Measurements from ENCODE around the gene SLC23A2.
A peak's percentile ranks its signal among the peaks of the same experiment; 100 is the strongest.

Gene SLC23A2

GRCh38 chr20:5001174-5002076 lies at the start of gene SLC23A2:
Gene SLC23A2, minus strand, starts transcription at chr20:5001510. Its CDS starts 68,948 bp downstream, at chr20:4932562.
- no peak for TF ChIP-seq CTCF (IDR thresholded peaks at IDR 0.05; ENCODE audit: control extremely low read depth, extremely low read depth, low read depth, missing control alignments)
- POLR2A ChIA-PET: no interaction called here
- DNase-seq (ENCODE audit: extremely low spot score): peak; percentile 78
- CTCF ChIA-PET: interaction anchor here (1.3 kb wide), 1 partner anchor 55 kb away, joined by 3 read pairs; no protein-coding TSS in a partner anchor

DNA sequence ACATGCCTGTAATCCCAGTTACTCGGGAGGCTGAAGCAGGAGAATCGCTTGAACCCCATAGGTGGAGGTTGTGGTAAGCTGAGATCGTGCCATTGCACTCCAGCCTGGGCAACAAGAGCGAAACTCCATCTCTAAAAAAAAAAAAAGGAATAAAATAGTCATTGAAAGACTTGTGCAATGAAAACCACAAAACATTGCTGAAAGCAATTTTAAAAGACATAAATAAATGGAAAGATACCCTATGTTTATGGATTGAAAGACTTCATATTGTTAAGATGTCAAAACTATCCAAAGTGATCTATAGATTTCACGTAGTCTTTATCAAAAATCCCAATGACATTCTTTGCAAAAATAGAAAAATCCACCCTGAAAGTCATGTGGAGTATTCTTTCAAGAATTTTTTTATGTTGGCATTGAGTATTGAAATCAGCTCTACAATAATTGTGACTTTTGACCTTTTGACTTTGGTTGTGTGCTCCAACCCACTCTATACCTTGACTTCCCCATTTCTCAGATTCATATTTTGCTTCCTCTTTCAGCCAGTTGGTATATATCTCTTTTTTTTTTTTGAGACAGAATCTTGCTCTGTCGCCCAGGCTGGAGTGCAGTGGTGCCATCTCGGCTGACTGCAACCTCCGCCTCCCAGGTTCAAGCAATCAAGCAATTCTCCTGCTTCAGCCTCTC lies 45.5 kb upstream of the SLC23A2 start:
- ChIA-PET POLR2A (no interaction called here), CTCF (interaction anchor here (1.1 to 1.7 kb wide), 2 partner anchors 10 kb away, joined by 4 to 5 read pairs; no protein-coding TSS in a partner anchor)
- peak; percentile 42 for DNase-seq (ENCODE audit: extremely low spot score)
- no peak for TF ChIP-seq CTCF (IDR thresholded peaks at IDR 0.05; ENCODE audit: control extremely low read depth, extremely low read depth, low read depth, missing control alignments)

- ChIA-PET CTCF (interaction anchor here (1.4 kb wide), 1 partner anchor 10 kb away, joined by 3 read pairs; no protein-coding TSS in a partner anchor), POLR2A (no interaction called here)
- DNase-seq (ENCODE audit: extremely low spot score): no peak
- no peak for TF ChIP-seq CTCF (IDR thresholded peaks at IDR 0.05; ENCODE audit: control extremely low read depth, extremely low read depth, low read depth, missing control alignments)
Measured at GRCh38 chr20:5045906-5046305, 44.6 kb upstream of the SLC23A2 start.

DNA sequence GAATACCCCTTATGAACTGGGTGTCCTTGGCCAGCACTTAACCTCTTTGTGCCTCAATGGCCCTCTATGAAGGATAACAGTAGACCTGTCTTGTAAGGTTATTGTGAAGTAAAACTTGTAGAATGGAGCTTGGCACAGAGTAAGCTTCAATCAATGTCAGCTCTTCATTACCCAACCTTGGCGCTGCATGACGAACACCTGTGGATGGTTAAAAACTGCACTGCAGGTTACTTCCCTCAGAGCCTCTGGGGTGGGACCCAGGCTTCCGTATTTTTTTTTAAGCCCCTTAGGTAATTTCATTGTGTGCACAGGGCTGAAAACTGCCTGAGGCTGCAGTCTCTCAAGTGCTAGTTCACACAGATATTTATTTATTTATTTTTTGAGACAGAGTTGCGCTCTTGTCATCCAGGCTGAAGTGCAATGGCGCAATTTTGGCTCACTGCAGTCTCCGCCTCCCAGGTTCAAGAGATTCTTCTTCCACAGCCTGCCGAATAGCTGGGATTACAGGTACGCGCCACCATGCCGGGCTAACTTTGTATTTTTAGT lies 42.8 kb upstream of the SLC23A2 start:
- no peak for DNase-seq (ENCODE audit: extremely low spot score)
- ChIA-PET POLR2A (no interaction called here), CTCF (interaction anchor here (5.0 kb wide), 1 partner anchor 14 kb away, joined by 21 read pairs; no protein-coding TSS in a partner anchor)
- no peak for TF ChIP-seq CTCF (IDR thresholded peaks at IDR 0.05; ENCODE audit: control extremely low read depth, extremely low read depth, low read depth, missing control alignments)

GRCh38 chr20:5041433-5041832 lies 40.1 kb upstream of the SLC23A2 start:
- no peak for DNase-seq (ENCODE audit: extremely low spot score)
- ChIA-PET CTCF (interaction anchor here (1.1 to 5.0 kb wide), 3 partner anchors 11 to 59 kb away, joined by 3 to 21 read pairs (median 3); no protein-coding TSS in a partner anchor), POLR2A (no interaction called here)
- no peak for TF ChIP-seq CTCF (IDR thresholded peaks at IDR 0.05; ENCODE audit: control extremely low read depth, extremely low read depth, low read depth, missing control alignments)

DNA sequence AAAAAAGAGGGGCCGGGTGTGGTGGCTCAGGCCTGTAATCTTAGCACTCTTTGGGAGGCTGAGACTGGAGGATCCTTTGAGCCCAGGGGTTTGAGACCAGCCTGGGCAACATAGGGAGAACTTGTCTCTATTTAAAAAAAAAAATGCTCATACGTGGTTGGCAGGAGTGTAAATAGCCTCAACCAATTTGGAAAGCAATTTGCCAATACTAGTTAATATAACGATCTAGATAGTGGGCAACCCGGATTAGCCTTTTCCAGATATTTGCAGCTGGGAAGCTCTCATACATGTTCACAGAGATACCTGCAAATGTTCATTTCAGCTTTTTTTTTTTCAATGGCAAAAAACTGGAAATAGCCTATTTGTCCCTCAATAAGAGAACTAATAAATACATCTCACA lies 39.0 kb upstream of the SLC23A2 start:
- ChIA-PET CTCF (interaction anchor here (1.5 to 5.0 kb wide), 2 partner anchors 9 to 17 kb away, joined by 3 to 21 read pairs; no protein-coding TSS in a partner anchor), POLR2A (no interaction called here)
- no peak for TF ChIP-seq CTCF (IDR thresholded peaks at IDR 0.05; ENCODE audit: control extremely low read depth, extremely low read depth, low read depth, missing control alignments)
- no peak for DNase-seq (ENCODE audit: extremely low spot score)
